HG03108 (cell line): ENCODE data around the gene SLC31A1.

Source experiments
- ATAC-seq: cut with Tn5 transposase; IDR thresholded peaks from one replicate; pipeline ENCODE4 v1.9.1; 2021; ENCODE audit warnings: moderate library complexity; ENCODE audit not compliant: unreplicated experiment

Gene SLC31A1

GRCh38 chr9:113301548-113301947 is 80.2 kb downstream of the SLC31A1 start:
- no peak for ATAC-seq

GRCh38 chr9:113302792-113303418 is 81.6 kb downstream of the SLC31A1 start, which contains the start of gene RNF183:
RNF183 (minus strand) TSS chr9:113303376; CDS start chr9:113298184, 5,192 bp downstream.
- ATAC-seq = no peak

GRCh38 chr9:113306566-113306965 is 85.2 kb downstream of the SLC31A1 start:
- no peak for ATAC-seq

GRCh38 chr9:113307396-113307975 is 86.1 kb downstream of the SLC31A1 start:
- no peak for ATAC-seq

- ATAC-seq = no peak
Observed at GRCh38 chr9:113309204-113309813, 88.0 kb downstream of the SLC31A1 start.

GRCh38 chr9:113310538-113310937 is 89.2 kb downstream of the SLC31A1 start:
- ATAC-seq = no peak

GRCh38 chr9:113311961-113312360 is 90.6 kb downstream of the SLC31A1 start:
- no peak for ATAC-seq

- no peak for ATAC-seq
Observed at GRCh38 chr9:113313261-113313660, 91.9 kb downstream of the SLC31A1 start.
